Right lobe of liver (tissue), 6 donors: ENCODE results near the gene CRYGN. TPM values are rescaled to one million over a fixed set of nuclear protein-coding genes. Genes with fewer than 3 reads are reported as not detected.

Source experiments
- ATAC-seq, 4 donors: fragments of 200-7000 bp; cut with Tn5 transposase; one replicate each; pipeline ENCODE4 v1.9.1; 2020; ENCODE audit warnings: mild to moderate bottlenecking in 4 of 4, moderate library complexity in 4 of 4
- DNase-seq, 3 donors: peaks; one replicate each; pipeline ENCODE4 v3.0.0-alpha.2; 2020
- H3K27ac ChIP-seq, 3 donors: fragments of 200-600 bp; one replicate each; pipeline ENCODE4 v1.8.0; 2022
- H3K27me3 ChIP-seq, 2 donors: fragments of 200-600 bp; one replicate each; pipeline ENCODE4 v1.8.0; 2022
- H3K36me3 ChIP-seq, 4 donors: fragments of 200-600 bp; sonication (generic) in 1 of 4; one replicate each; pipeline versions ENCODE4 v1.5.1 to v1.8.0; 2017 to 2022; ENCODE audit warnings: control low read depth in 1 of 4
- H3K4me1 ChIP-seq, 4 donors: fragments of 200-600 bp; sonication (generic) in 1 of 4; one replicate each; pipeline versions ENCODE4 v1.5.1 to v1.8.0; 2017 to 2022; ENCODE audit warnings: control low read depth in 1 of 4
- H3K4me3 ChIP-seq, 3 donors: fragments of 200-600 bp; one replicate each; pipeline ENCODE4 v1.8.0; 2022
- H3K9me3 ChIP-seq, 4 donors: fragments of 200-600 bp; sonication (generic) in 1 of 4; one replicate each; pipeline versions ENCODE4 v1.5.1 to v1.8.0; 2017 to 2022; ENCODE audit warnings: control low read depth in 1 of 4
- CTCF ChIP-seq, 4 donors: fragments of 200-600 bp in 3 of 4; fragments of 450-650 bp in 1 of 4; IDR thresholded peaks; one replicate each; pipeline versions ENCODE4 v1.5.1 to v1.8.0; 2016 to 2022; ENCODE audit warnings: antibody characterized with exemption in 4 of 4, mild to moderate bottlenecking in 2 of 4
- POLR2A ChIP-seq: fragments of 450-650 bp; IDR thresholded peaks from one replicate; pipeline ENCODE4 v1.6.1; 2017; ENCODE audit warnings: antibody characterized with exemption, mild to moderate bottlenecking
- WGBS: methylation state at CpG from one replicate; pipeline ENCODE4 v1.1.6; 2018; ENCODE audit warnings: low coverage, low lambda C conversion rate; ENCODE audit not compliant: insufficient coverage; ENCODE audit errors: missing lambda C conversion rate; 5-methylcytosine and 5-hydroxymethylcytosine counted together
- intact Hi-C, 2 donors: fragments of 100-400 bp; cut with DNase I; formaldehyde crosslinking; loops; one replicate each; pipeline versions ENCODE4 v1.11.2 to v1.14.1; 2022
- total RNA-seq, 6 experiments: library from RNA; depleted of rRNA in 2 of 6; stranded (reverse); fragments of >200 nt in 2 of 6; fragmentation: NEBNext Ultra II Directional in 3 of 6; extraction: Animal tissue kit (Norgen Biotek cat#: 25700) in 3 of 6; gene quantifications; one replicate each; pipeline versions ENCODE4 v1.1.0 to v1.2.4, GENCODE V29; 2016 to 2023
- donor health status: DM: no; HTN: yes; CAD: no.
- donor health status: DM: no; HTN: no; CAD: no.
- donor health status: DM: no; HTN: no; CAD: no.
- donor health status: DM: no; HTN: yes; CAD: no.
- donor health status: DM: no; HTN: yes; CAD: no.

The CRYGN gene
- total RNA-seq, 6 experiments from 2014 or later = not detected

- Histone ChIP-seq H3K36me3 (no peaks in the 10 kb centered on the region), H3K4me3 (no peak overlapping the region), H3K27ac (no peak overlapping the region), H3K9me3 (no peaks in the 10 kb centered on the region), H3K4me1 (no peaks in the 10 kb centered on the region), H3K27me3 (no peaks in the 10 kb centered on the region)
- intact Hi-C loops = no loop called here
- WGBS = 66% methylated on average over 4 of the region's 16 CpGs
- TF ChIP-seq POLR2A (no peak), CTCF (IDR thresholded peaks at IDR 0.05) (no peak)
- ATAC-seq (no peak), DNase-seq (no peak)
Measured at GRCh38 chr7:151430391-151431205, 9.3 kb downstream of the CRYGN start.

GRCh38 chr7:151429560-151430331 is 10.2 kb downstream of the CRYGN start:
- no peak overlapping the region for H3K4me3 ChIP-seq
- no peaks in the 10 kb centered on the region for H3K27me3 ChIP-seq
- no peak overlapping the region for H3K27ac ChIP-seq
- intact Hi-C loops = loop anchor here in 1 of 2 donors (10.0 kb wide), 1 partner anchor 125 kb away; no protein-coding TSS in a partner anchor
- no peak for DNase-seq
- ATAC-seq = peak in 3 of 4 donors; percentile 12 to 60 (median 30)
- TF ChIP-seq POLR2A = no peak
- 41% methylated on average over 8 of the region's 10 CpGs for WGBS
- no peaks in the 10 kb centered on the region for H3K9me3 ChIP-seq
- no peaks in the 10 kb centered on the region for H3K36me3 ChIP-seq
- H3K4me1 ChIP-seq = no peaks in the 10 kb centered on the region

- H3K27ac ChIP-seq = no peak overlapping the region
- DNase-seq (no peak), ATAC-seq (no peak)
- no CpG with 5 or more reads among the region's 5 CpGs for WGBS
- intact Hi-C loops = loop anchor here in 1 of 2 donors (10.0 kb wide), 1 partner anchor 124 kb away; no protein-coding TSS in a partner anchor
- H3K9me3 ChIP-seq = no peaks in the 10 kb centered on the region
- no peaks in the 10 kb centered on the region for H3K27me3 ChIP-seq
- H3K4me3 ChIP-seq = no peak overlapping the region
- H3K36me3 ChIP-seq = no peaks in the 10 kb centered on the region
- TF ChIP-seq POLR2A (no peak), CTCF (IDR thresholded peaks at IDR 0.05) (no peak)
- H3K4me1 ChIP-seq = no peaks in the 10 kb centered on the region
Measured at GRCh38 chr7:151429237-151429559, 10.7 kb downstream of the CRYGN start.

GRCh38 chr7:151428378-151429236 is 11.3 kb downstream of the CRYGN start:
- H3K4me3 ChIP-seq = no peak overlapping the region
- H3K27me3 ChIP-seq = no peaks in the 10 kb centered on the region
- H3K27ac ChIP-seq = no peak overlapping the region
- ATAC-seq (peak in 1 of 4 donors; percentile 12), DNase-seq (peak in 1 of 3 donors; percentile 42)
- TF ChIP-seq CTCF (IDR thresholded peaks at IDR 0.05) (no peak), POLR2A (no peak)
- no peaks in the 10 kb centered on the region for H3K9me3 ChIP-seq
- 73% methylated on average over 8 of the region's 13 CpGs for WGBS
- intact Hi-C loops = loop anchor here in 1 of 2 donors (10.0 kb wide), 1 partner anchor 124 kb away; no protein-coding TSS in a partner anchor
- no peaks in the 10 kb centered on the region for H3K4me1 ChIP-seq
- no peaks in the 10 kb centered on the region for H3K36me3 ChIP-seq
